HG03108 (cell line): ENCODE data around the gene RRP15.

Experiments used
- ATAC-seq: cut with Tn5 transposase; IDR thresholded peaks from one replicate; pipeline ENCODE4 v1.9.1; 2021; ENCODE audit warnings: moderate library complexity; ENCODE audit not compliant: unreplicated experiment

RRP15 gene

GRCh38 chr1:218383681-218384080 lies 98.6 kb downstream of the RRP15 start:
- no peak for ATAC-seq

DNA sequence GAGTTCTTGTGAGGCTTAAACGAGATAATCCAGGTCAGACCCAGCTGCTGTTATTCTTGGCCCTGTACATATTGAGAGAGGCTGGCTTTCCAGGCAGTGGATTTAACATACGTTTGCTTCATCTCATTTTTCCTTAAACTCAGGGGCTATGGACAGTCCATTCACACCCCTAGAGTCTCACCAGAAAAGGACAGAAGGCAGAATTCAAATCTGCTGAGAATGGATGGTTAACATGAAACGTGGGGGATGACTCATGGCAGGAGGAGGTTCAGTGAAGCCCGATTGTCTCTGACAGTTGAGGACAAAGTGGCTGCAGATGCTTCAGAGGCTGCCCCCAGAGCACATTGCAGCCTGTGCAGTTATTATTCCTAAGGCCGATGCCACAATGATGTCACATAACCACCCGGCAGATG lies 99.5 kb downstream of the RRP15 start:
- ATAC-seq: no peak
